HG03565 (cell line): ENCODE data around the gene RRP8.

Experiments
- ATAC-seq: cut with Tn5 transposase; IDR thresholded peaks from one replicate; pipeline ENCODE4 v1.9.1; 2021; ENCODE audit warnings: mild to moderate bottlenecking, moderate library complexity; ENCODE audit not compliant: unreplicated experiment

The RRP8 gene

GRCh38 chr11:6604790-6605189, 1.4 kb upstream of the RRP8 start:
- no peak for ATAC-seq

- peak; percentile 31 for ATAC-seq
These were observed 738 bp upstream of the RRP8 start for GRCh38 chr11:6604081-6604626.

GRCh38 chr11:6602096-6602940, 1.1 kb downstream of the RRP8 start:
- ATAC-seq = no peak

GRCh38 chr11:6601041-6601461, 2.4 kb downstream of the RRP8 start:
- ATAC-seq = no peak

GRCh38 chr11:6599881-6600390, 3.5 kb downstream of the RRP8 start:
- no peak for ATAC-seq

GRCh38 chr11:6599449-6599848, 4.0 kb downstream of the RRP8 start:
- ATAC-seq = no peak

GRCh38 chr11:6598555-6598954, 4.9 kb downstream of the RRP8 start:
- no peak for ATAC-seq

GRCh38 chr11:6596239-6596877, 7.1 kb downstream of the RRP8 start:
- no peak for ATAC-seq

GRCh38 chr11:6594142-6594768, 9.2 kb downstream of the RRP8 start:
- no peak for ATAC-seq

GRCh38 chr11:6588018-6588417, 15.4 kb downstream of the RRP8 start:
- no peak for ATAC-seq

- no peak for ATAC-seq
These were observed 16.0 kb downstream of the RRP8 start for GRCh38 chr11:6587360-6587953.

GRCh38 chr11:6586434-6587359, 16.7 kb downstream of the RRP8 start:
- no peak for ATAC-seq

GRCh38 chr11:6584528-6584927, 18.9 kb downstream of the RRP8 start:
- no peak for ATAC-seq

GRCh38 chr11:6583584-6583983, 19.8 kb downstream of the RRP8 start:
- no peak for ATAC-seq

GRCh38 chr11:6579681-6580080, 23.7 kb downstream of the RRP8 start:
- ATAC-seq = no peak

- ATAC-seq = no peak
These were observed 25.3 kb downstream of the RRP8 start for GRCh38 chr11:6578134-6578533.

- ATAC-seq = no peak
These were observed 26.7 kb downstream of the RRP8 start for GRCh38 chr11:6576471-6577373.

- no peak for ATAC-seq
These were observed 28.4 kb downstream of the RRP8 start for GRCh38 chr11:6574816-6575715.
